Neural progenitor cell (in vitro differentiated cells): ENCODE data around the gene OR2F1. TPM values are rescaled to one million over a fixed set of nuclear protein-coding genes. Genes with fewer than 3 reads are reported as not detected.

Source experiments
- DNase-seq: peaks from one replicate; pipeline ENCODE4 v3.0.0-alpha.2; 2016; ENCODE audit warnings: low spot score
- H2AFZ ChIP-seq: fragments of 200-600 bp; sonication (generic); replicated peaks from 2 replicates; pipeline ENCODE4 v1.6.1; 2016; ENCODE audit warnings: antibody characterized with exemption
- H3F3A ChIP-seq: fragments of 200-600 bp; sonication (generic); 2 replicates; pipeline ENCODE4 v1.6.1; 2016; ENCODE audit warnings: antibody characterized with exemption, low read depth
- H3K27ac ChIP-seq: fragments of 200-600 bp; sonication (generic); 2 replicates; pipeline ENCODE4 v1.5.1; 2016; ENCODE audit warnings: mild to moderate bottlenecking
- H3K27me3 ChIP-seq: fragments of 200-600 bp; sonication (generic); 2 replicates; pipeline ENCODE4 v1.6.1; 2016; ENCODE audit warnings: mild to moderate bottlenecking, moderate library complexity
- H3K36me3 ChIP-seq: fragments of 200-600 bp; sonication (generic); 2 replicates; pipeline ENCODE4 v1.5.1; 2016
- H3K4me1 ChIP-seq: fragments of 200-600 bp; sonication (generic); 2 replicates; pipeline ENCODE4 v1.6.1; 2016; ENCODE audit warnings: mixed run types
- H3K4me2 ChIP-seq: fragments of 200-600 bp; sonication (generic); 2 replicates; pipeline ENCODE4 v1.6.1; 2016
- H3K4me3 ChIP-seq: fragments of 200-600 bp; sonication (generic); 2 replicates; pipeline ENCODE4 v1.5.1; 2016
- H3K79me2 ChIP-seq: fragments of 200-600 bp; sonication (generic); 2 replicates; pipeline ENCODE4 v1.6.1; 2016; ENCODE audit warnings: low read depth
- H3K9ac ChIP-seq: fragments of 200-600 bp; sonication (generic); 2 replicates; pipeline ENCODE4 v1.6.1; 2016
- H3K9me3 ChIP-seq: fragments of 200-600 bp; sonication (generic); 2 replicates; pipeline ENCODE4 v1.5.1; 2016; ENCODE audit warnings: low read depth
- H4K20me1 ChIP-seq: fragments of 200-600 bp; sonication (generic); 2 replicates; pipeline ENCODE4 v1.6.1; 2016; ENCODE audit warnings: low read depth
- H3K27ac Mint-ChIP-seq: 3 replicates; pipeline ENCODE4 v1.8.0; 2021; ENCODE audit warnings: mixed read lengths
- H3K27me3 Mint-ChIP-seq: 2 replicates; pipeline ENCODE4 v1.8.0; 2022; ENCODE audit warnings: low read depth, mild to moderate bottlenecking, inconsistent platforms, moderate library complexity, mixed read lengths; ENCODE audit not compliant: insufficient read depth
- H3K36me3 Mint-ChIP-seq: 3 replicates; pipeline ENCODE4 v1.8.0; 2021; ENCODE audit warnings: mixed read lengths
- H3K4me1 Mint-ChIP-seq: 3 replicates; pipeline ENCODE4 v1.8.0; 2021; ENCODE audit warnings: mixed read lengths
- H3K4me3 Mint-ChIP-seq: 3 replicates; pipeline ENCODE4 v1.8.0; 2021; ENCODE audit warnings: mild to moderate bottlenecking, moderate library complexity, mixed read lengths
- H3K9me3 Mint-ChIP-seq: 3 replicates; pipeline ENCODE4 v1.8.0; 2020; ENCODE audit warnings: mixed read lengths
- CTCF ChIP-seq: fragments of 200-600 bp; sonication (generic); IDR thresholded peaks from 2 replicates; pipeline ENCODE4 v1.5.1; 2017; ENCODE audit warnings: antibody characterized with exemption, mild to moderate bottlenecking
- EZH2 ChIP-seq: fragments of 200-600 bp; sonication (generic); IDR thresholded peaks from 2 replicates; pipeline ENCODE4 v1.6.1; 2017; ENCODE audit warnings: antibody characterized with exemption, mild to moderate bottlenecking, moderate library complexity
- EZH2phosphoT487 ChIP-seq: fragments of 200-600 bp; sonication (generic); IDR thresholded peaks from 2 replicates; pipeline ENCODE4 v1.6.1; 2017; ENCODE audit warnings: antibody characterized with exemption
- total RNA-seq: library from RNA; depleted of rRNA; stranded (reverse); fragments of >200 nt; gene quantifications from 2 replicates; pipeline ENCODE4 v1.2.3, GENCODE V29; 2015; ENCODE audit warnings: low replicate concordance

OR2F1 gene
- total RNA-seq, 1 donor from 2014 or later = not detected

- peaks cover 2% of the 10 kb centered on the region for H3K27me3 Mint-ChIP-seq
- no peaks in the 10 kb centered on the region for H3K79me2 ChIP-seq
- H3F3A ChIP-seq = no peaks in the 10 kb centered on the region
- H3K36me3 Mint-ChIP-seq = no peaks in the 10 kb centered on the region
- no peaks in the 10 kb centered on the region for H3K27me3 ChIP-seq
- H3K4me2 ChIP-seq = no peak overlapping the region
- H3K9me3 Mint-ChIP-seq = no peaks in the 10 kb centered on the region
- no peak overlapping the region for H3K4me3 Mint-ChIP-seq
- no peak overlapping the region for H3K27ac Mint-ChIP-seq
- no peaks in the 10 kb centered on the region for H3K4me1 ChIP-seq
- H2AFZ ChIP-seq = no peak overlapping the region
- no peak overlapping the region for H3K4me3 ChIP-seq
- no peaks in the 10 kb centered on the region for H3K36me3 ChIP-seq
- TF ChIP-seq CTCF (no peak), EZH2 (no peak), EZH2phosphoT487 (no peak)
- no peaks in the 10 kb centered on the region for H4K20me1 ChIP-seq
- H3K9me3 ChIP-seq = no peaks in the 10 kb centered on the region
- no peak for DNase-seq
- no peak overlapping the region for H3K27ac ChIP-seq
- H3K4me1 Mint-ChIP-seq = peaks cover 7% of the 10 kb centered on the region
- no peak overlapping the region for H3K9ac ChIP-seq
Measured at GRCh38 chr7:143960813-143961610, 6.4 kb downstream of the OR2F1 start.

GRCh38 chr7:143965280-143965679 lies 10.6 kb downstream of the OR2F1 start:
- Histone ChIP-seq H3K4me1 (no peaks in the 10 kb centered on the region), H3K9me3 (no peaks in the 10 kb centered on the region), H2AFZ (no peak overlapping the region), H3K4me3 (no peak overlapping the region), H3K79me2 (no peaks in the 10 kb centered on the region), H4K20me1 (no peaks in the 10 kb centered on the region), H3K4me2 (no peak overlapping the region), H3K36me3 (no peaks in the 10 kb centered on the region), H3F3A (no peaks in the 10 kb centered on the region), H3K27me3 (no peaks in the 10 kb centered on the region), H3K9ac (no peak overlapping the region), H3K27ac (no peak overlapping the region)
- DNase-seq = no peak
- Mint-ChIP-seq H3K36me3 (no peaks in the 10 kb centered on the region), H3K4me1 (no peaks in the 10 kb centered on the region), H3K27ac (no peak overlapping the region), H3K9me3 (no peaks in the 10 kb centered on the region), H3K4me3 (no peak overlapping the region), H3K27me3 (peaks cover 4% of the 10 kb centered on the region)
- TF ChIP-seq CTCF (no peak), EZH2phosphoT487 (no peak), EZH2 (no peak)

DNA sequence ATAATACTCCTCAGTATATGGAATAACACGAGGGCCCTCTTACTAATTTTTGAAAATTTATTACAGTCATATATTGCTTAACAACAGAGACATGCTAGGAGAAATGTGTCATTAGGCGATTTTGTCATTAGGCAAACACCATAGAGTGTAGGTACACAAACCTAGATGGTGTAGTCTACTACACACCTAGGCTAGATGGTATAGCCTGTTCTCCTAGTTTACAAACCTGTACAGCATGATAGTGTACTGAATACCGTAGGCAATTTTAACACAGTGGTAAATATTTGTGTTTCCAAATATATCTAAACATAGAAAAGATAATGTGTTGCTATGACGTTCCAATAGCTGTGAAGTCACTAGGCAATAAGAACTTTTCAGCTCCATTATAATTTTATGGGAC lies 12.8 kb downstream of the OR2F1 start:
- H3F3A ChIP-seq = no peaks in the 10 kb centered on the region
- no peak overlapping the region for H3K9ac ChIP-seq
- H2AFZ ChIP-seq = no peak overlapping the region
- DNase-seq = no peak
- Mint-ChIP-seq H3K4me1 (no peaks in the 10 kb centered on the region), H3K9me3 (no peaks in the 10 kb centered on the region), H3K27me3 (peaks cover 5% of the 10 kb centered on the region), H3K36me3 (no peaks in the 10 kb centered on the region), H3K4me3 (no peak overlapping the region), H3K27ac (no peak overlapping the region)
- no peaks in the 10 kb centered on the region for H3K36me3 ChIP-seq
- no peak overlapping the region for H3K4me3 ChIP-seq
- no peak overlapping the region for H3K27ac ChIP-seq
- no peak overlapping the region for H3K4me2 ChIP-seq
- TF ChIP-seq EZH2 = no peak
- TF ChIP-seq CTCF = no peak
- no peak for TF ChIP-seq EZH2phosphoT487
- no peaks in the 10 kb centered on the region for H3K79me2 ChIP-seq
- H3K27me3 ChIP-seq = no peaks in the 10 kb centered on the region
- H3K4me1 ChIP-seq = no peaks in the 10 kb centered on the region
- H3K9me3 ChIP-seq = no peaks in the 10 kb centered on the region
- H4K20me1 ChIP-seq = no peaks in the 10 kb centered on the region
